ENCODE data around the gene FGFR3.

FGFR3 gene

DNA sequence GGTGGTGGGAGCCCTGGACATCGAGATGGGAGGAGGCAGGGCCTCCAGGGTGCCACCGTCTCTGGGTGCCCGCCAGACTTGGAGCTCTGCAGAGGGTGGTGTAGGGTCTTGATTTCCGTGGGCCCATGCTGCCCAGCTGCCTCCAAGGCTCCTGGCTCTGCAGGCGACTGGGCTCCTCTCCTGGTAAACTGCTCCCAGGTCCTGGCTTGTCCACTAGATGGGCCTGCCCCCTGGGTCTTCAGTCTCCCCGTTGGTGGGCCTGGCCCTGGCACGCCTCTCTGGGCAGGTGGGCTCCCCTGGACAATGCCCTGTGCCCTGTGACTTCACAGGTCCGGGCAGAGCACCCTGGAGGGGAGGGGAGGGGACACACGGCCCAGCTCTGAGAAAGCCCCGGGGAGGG, 7.7 kb downstream of the FGFR3 start:
- TF ChIP-seq, protein P1, sequence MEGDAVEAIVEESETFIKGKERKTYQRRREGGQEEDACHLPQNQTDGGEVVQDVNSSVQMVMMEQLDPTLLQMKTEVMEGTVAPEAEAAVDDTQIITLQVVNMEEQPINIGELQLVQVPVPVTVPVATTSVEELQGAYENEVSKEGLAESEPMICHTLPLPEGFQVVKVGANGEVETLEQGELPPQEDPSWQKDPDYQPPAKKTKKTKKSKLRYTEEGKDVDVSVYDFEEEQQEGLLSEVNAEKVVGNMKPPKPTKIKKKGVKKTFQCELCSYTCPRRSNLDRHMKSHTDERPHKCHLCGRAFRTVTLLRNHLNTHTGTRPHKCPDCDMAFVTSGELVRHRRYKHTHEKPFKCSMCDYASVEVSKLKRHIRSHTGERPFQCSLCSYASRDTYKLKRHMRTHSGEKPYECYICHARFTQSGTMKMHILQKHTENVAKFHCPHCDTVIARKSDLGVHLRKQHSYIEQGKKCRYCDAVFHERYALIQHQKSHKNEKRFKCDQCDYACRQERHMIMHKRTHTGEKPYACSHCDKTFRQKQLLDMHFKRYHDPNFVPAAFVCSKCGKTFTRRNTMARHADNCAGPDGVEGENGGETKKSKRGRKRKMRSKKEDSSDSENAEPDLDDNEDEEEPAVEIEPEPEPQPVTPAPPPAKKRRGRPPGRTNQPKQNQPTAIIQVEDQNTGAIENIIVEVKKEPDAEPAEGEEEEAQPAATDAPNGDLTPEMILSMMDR (IDR thresholded peaks at IDR 0.05; ENCODE audit: extremely low read depth, insufficient read depth, missing control alignments) = no peak
- in situ Hi-C loops (cut with MboI; ENCODE audit: low pct_unique_long_range_greater_than_20kb, low sequenced_read_pairs, unreplicated experiment) = no loop called here
- DNase-seq (ENCODE audit: low spot score) = no peak

GRCh38 chr4:1801286-1801958, 8.3 kb downstream of the FGFR3 start:
- TF ChIP-seq, protein P1 (IDR thresholded peaks at IDR 0.05; ENCODE audit: extremely low read depth, insufficient read depth, missing control alignments) = no peak
- DNase-seq (ENCODE audit: low spot score) = no peak
- in situ Hi-C loops (cut with MboI; ENCODE audit: low pct_unique_long_range_greater_than_20kb, low sequenced_read_pairs, unreplicated experiment) = no loop called here

DNA sequence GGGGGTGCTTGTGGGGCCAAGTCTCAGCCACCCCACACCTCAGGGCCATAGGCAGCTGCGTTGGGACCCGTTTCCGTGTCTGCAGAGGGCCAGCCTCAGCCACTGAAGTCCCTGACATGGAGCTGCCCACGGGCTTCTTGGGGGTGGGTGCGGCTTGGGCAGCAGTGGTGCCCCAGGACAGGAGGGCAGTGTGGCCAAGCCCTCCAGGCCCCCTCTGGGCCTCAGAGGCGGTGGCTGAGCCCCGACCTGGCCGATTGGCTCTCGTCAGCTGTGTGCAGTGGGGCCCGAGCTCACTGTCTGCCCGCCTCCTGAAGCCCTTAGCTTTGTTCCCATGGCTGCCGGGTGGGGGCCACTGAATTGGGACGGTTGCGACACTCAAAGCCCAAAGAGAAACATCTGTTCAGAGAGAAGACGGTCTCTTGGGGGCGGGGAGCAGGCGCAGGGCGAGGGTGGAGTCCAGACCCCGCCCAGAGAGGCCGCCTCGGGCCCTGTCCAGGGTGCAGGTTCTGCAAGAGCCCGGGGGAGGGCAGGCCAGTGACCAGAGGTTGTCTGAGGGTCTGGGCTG, 9.1 kb downstream of the FGFR3 start:
- no peak for DNase-seq (ENCODE audit: low spot score)
- in situ Hi-C loops (cut with MboI; ENCODE audit: low pct_unique_long_range_greater_than_20kb, low sequenced_read_pairs, unreplicated experiment) = no loop called here
- TF ChIP-seq, protein P1 (IDR thresholded peaks at IDR 0.05; ENCODE audit: extremely low read depth, insufficient read depth, missing control alignments) = no peak

DNA sequence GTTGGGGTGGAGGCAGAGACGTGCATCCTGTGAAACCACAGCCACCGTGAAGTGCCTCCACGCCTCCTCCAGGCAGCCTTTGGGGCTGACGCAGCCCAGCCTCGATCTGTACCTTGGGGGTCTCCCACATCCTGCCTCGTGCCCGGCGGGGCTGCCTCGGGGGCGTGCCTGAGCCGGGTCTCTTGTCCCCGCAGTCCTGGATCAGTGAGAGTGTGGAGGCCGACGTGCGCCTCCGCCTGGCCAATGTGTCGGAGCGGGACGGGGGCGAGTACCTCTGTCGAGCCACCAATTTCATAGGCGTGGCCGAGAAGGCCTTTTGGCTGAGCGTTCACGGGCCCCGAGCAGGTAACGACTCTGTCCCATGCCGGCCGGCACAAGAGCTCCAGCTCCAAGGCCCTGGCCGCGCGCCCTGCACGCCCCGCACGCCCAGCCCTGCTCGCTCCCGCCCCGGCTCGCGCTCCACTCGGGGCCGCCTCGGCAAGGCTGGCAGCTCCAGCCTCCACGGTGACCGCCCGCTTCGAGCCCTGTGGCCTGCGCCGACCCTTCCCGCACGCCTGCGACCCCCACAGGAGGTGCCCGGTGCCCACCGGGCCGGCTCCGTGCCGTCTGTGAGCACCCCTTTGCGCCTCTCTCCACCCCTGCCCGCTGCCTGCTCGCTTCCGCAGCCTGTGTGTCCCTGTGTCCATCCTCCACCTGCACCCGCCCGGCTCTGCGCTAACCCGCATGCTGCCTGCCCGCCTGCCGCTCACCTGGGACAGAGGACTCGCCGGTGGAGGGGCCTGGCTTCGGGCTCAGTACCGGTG, 9.8 kb downstream of the FGFR3 start:
- DNase-seq (ENCODE audit: low spot score) = no peak
- in situ Hi-C loops (cut with MboI; ENCODE audit: low pct_unique_long_range_greater_than_20kb, low sequenced_read_pairs, unreplicated experiment) = no loop called here
- TF ChIP-seq, protein P1 (IDR thresholded peaks at IDR 0.05; ENCODE audit: extremely low read depth, insufficient read depth, missing control alignments) = no peak

DNA sequence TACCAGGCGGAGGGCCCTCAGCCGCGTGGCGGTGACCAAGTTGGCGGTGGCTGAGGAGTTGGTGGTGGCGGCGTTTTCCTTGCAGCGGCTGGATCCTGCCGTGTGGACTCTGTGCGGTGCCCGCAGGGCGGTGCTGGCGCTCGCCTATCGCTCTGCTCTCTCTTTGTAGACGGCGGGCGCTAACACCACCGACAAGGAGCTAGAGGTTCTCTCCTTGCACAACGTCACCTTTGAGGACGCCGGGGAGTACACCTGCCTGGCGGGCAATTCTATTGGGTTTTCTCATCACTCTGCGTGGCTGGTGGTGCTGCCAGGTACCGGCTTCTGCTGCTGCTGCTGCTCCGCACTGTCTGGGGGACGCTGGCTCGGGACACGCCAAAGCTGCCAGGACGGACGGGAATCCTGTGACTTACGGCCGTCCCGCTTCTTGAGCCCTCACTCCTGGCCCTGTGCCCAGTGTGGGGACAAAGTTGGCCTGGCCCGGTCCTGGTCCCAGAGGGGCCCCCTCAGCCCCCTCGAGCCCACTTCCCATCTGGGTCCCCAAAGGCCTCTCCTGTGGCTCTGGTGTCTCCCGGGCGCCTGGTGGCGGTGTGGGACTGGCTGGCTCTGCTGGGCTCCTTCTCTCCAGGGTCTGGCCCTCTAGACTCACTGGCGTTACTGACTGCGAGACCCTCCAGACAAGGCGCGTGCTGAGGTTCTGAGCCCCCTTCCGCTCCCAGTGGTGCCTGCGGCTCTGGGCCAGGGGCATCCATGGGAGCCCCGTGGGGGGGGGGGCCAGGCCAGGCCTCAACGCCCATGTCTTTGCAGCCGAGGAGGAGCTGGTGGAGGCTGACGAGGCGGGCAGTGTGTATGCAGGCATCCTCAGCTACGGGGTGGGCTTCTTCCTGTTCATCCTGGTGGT, 10.7 kb downstream of the FGFR3 start:
- DNase-seq (ENCODE audit: low spot score) = no peak
- TF ChIP-seq, protein P1 (IDR thresholded peaks at IDR 0.05; ENCODE audit: extremely low read depth, insufficient read depth, missing control alignments) = no peak
- in situ Hi-C loops (cut with MboI; ENCODE audit: low pct_unique_long_range_greater_than_20kb, low sequenced_read_pairs, unreplicated experiment) = no loop called here

Data from GM13977 (cell line).